HepG2 (cell line): Measurements from ENCODE around the gene ATOSB. TPM values are rescaled to one million over a fixed set of nuclear protein-coding genes. Genes with fewer than 3 reads are reported as not detected.
A peak's percentile ranks its signal among the peaks of the same experiment; 100 is the strongest.

Experiments used
- ATAC-seq: fragments of 200-7000 bp; cut with Tn5 transposase; 3 replicates; pipeline ENCODE4 v1.9.1; 2020; ENCODE audit warnings: mild to moderate bottlenecking, moderate library complexity
- BruUV-seq: library from RNA; stranded (reverse); fragments of 400-500 nt; replicated peaks from 2 replicates; lab custom pipeline; 2021; lab: Mats Ljungman, UMichigan
- CTCF ChIA-PET: fragments of 300-600 bp; formaldehyde crosslinking; extraction: SDS; loops from one replicate; lab custom pipeline; 2021; ENCODE audit warnings: low total read pairs, inconsistent platforms, low intra/inter-chr PET ratio; lab: Yijun Ruan, JAX
- POLR2A ChIA-PET: fragments of 350-600 bp; sonication (Branson Sonifier 250); formaldehyde crosslinking; loops from one replicate; lab custom pipeline; 2020; ENCODE audit warnings: antibody characterized with exemption, inconsistent platforms; lab: Yijun Ruan, JAX
- DNase-seq: peaks from one replicate; pipeline ENCODE4 v3.0.0-alpha.2; 2015; ENCODE audit warnings: low spot score
- FAIRE-seq: peaks from 3 replicates; lab custom pipeline; 2011; peaks lifted over from hg19 to GRCh38; lab: Jason Lieb, UNC
- H2AFZ ChIP-seq: one replicate; pipeline ENCODE4 v1.6.1; 2011; ENCODE audit warnings: low read length, inconsistent platforms
- H3K27ac ChIP-seq: fragments of 300-600 bp; 3 replicates; pipeline ENCODE4 v1.8.0; 2011; ENCODE audit warnings: mixed run types, mild to moderate bottlenecking, mixed read lengths, low read length, inconsistent platforms; ENCODE audit not compliant: insufficient read depth; ENCODE audit errors: extremely low read length
- H3K27me3 ChIP-seq, 2 experiments: fragments of 200-600 bp in 1 of 2; 2 replicates in 1 of 2; 3 replicates in 1 of 2; pipeline versions ENCODE4 v1.6.0 to v1.8.0; 2011; ENCODE audit warnings: low read length in 2 of 2, mild to moderate bottlenecking in 2 of 2, moderate library complexity in 2 of 2, inconsistent platforms in 1 of 2; ENCODE audit not compliant: insufficient read depth in 2 of 2, control insufficient read depth in 1 of 2
- H3K36me3 ChIP-seq, 2 experiments: fragments of 200-600 bp in 1 of 2; replicated peaks in 1 of 2; 2 replicates in 1 of 2; 3 replicates in 1 of 2; pipeline versions ENCODE4 v1.5.1 to v1.8.0; 2011; ENCODE audit warnings: low read length in 2 of 2, inconsistent platforms in 1 of 2; ENCODE audit not compliant: insufficient read depth in 2 of 2, control insufficient read depth in 1 of 2
- H3K4me1 ChIP-seq: 2 replicates; pipeline ENCODE4 v1.5.1; 2012; ENCODE audit warnings: low read length, inconsistent platforms; ENCODE audit not compliant: insufficient read depth
- H3K4me2 ChIP-seq: 2 replicates; pipeline ENCODE4 v1.6.0; 2011; ENCODE audit warnings: low read depth, low read length, inconsistent platforms
- H3K4me3 ChIP-seq, 3 experiments: fragments of 200-600 bp in 1 of 3; sonication (generic), shearing (Covaris generic) in 1 of 3; replicated peaks in 1 of 3; 2 replicates each; pipeline ENCODE4 v1.5.1; 2011 to 2016; ENCODE audit warnings: low read length in 3 of 3, inconsistent platforms in 2 of 3, low read depth in 2 of 3, mild to moderate bottlenecking in 2 of 3, control low read depth in 1 of 3, mixed read lengths in 1 of 3; ENCODE audit not compliant: insufficient read depth in 1 of 3
- H3K79me2 ChIP-seq: one replicate; pipeline ENCODE4 v1.6.1; 2011; ENCODE audit warnings: low read length, inconsistent platforms; ENCODE audit not compliant: insufficient read depth
- H3K9ac ChIP-seq: 2 replicates; pipeline ENCODE4 v1.6.0; 2011; ENCODE audit warnings: mild to moderate bottlenecking, low read depth, low read length, inconsistent platforms; ENCODE audit not compliant: insufficient read depth
- H3K9me3 ChIP-seq: 2 replicates; pipeline ENCODE4 v1.5.1; 2012; ENCODE audit warnings: mild to moderate bottlenecking, low read length
- H4K20me1 ChIP-seq: 2 replicates; pipeline ENCODE4 v1.6.0; 2011; ENCODE audit warnings: inconsistent platforms, mild to moderate bottlenecking, low read length, moderate library complexity; ENCODE audit not compliant: insufficient read depth
- CBX1 ChIP-seq: IDR thresholded peaks from one replicate; pipeline ENCODE4 v1.6.1; 2016; ENCODE audit warnings: antibody characterized with exemption, low read depth
- FLYWCH1 ChIP-seq: sonication (generic); formaldehyde crosslinking; IDR thresholded peaks from 2 replicates; pipeline ENCODE4 v1.8.1; 2023; ENCODE audit warnings: mild to moderate bottlenecking, missing genetic modification reagents
- FOXA1 ChIP-seq, 2 experiments: fragments of 450-650 bp in 1 of 2; sonication (generic) in 1 of 2; formaldehyde crosslinking in 1 of 2; IDR thresholded peaks; 2 replicates each; pipeline versions ENCODE4 v1.4.0 to v1.6.1; 2016 to 2020; ENCODE audit warnings: missing genetic modification reagents in 1 of 2
- MAZ ChIP-seq, 2 experiments: sonication (generic) in 1 of 2; formaldehyde crosslinking in 1 of 2; IDR thresholded peaks; 2 replicates each; pipeline versions ENCODE4 v1.5.0 to v1.6.1; 2012 to 2020; ENCODE audit warnings: low read depth in 2 of 2, mild to moderate bottlenecking in 2 of 2, borderline replicate concordance in 1 of 2, improper control_type of control experiment in 1 of 2, low read length in 1 of 2, missing genetic modification reagents in 1 of 2, moderate library complexity in 1 of 2
- RFX3 ChIP-seq: IDR thresholded peaks from 2 replicates; pipeline ENCODE4 v1.6.1; 2016; ENCODE audit warnings: missing biosample characterization, missing genetic modification reagents
- SATB2 ChIP-seq: sonication (generic); formaldehyde crosslinking; IDR thresholded peaks from 2 replicates; pipeline ENCODE4 v1.5.0; 2020; ENCODE audit warnings: missing genetic modification reagents
- ZBTB1 ChIP-seq: sonication (generic); formaldehyde crosslinking; IDR thresholded peaks from 2 replicates; pipeline ENCODE4 v1.4.0; 2020; ENCODE audit warnings: missing genetic modification reagents, borderline replicate concordance
- ZIK1 ChIP-seq: sonication (generic); formaldehyde crosslinking; IDR thresholded peaks from 2 replicates; pipeline ENCODE4 v1.5.0; 2020; ENCODE audit warnings: mild to moderate bottlenecking, low read depth, missing genetic modification reagents, borderline replicate concordance
- ZNF451 ChIP-seq: sonication (generic); formaldehyde crosslinking; IDR thresholded peaks from 2 replicates; pipeline ENCODE4 v1.5.0; 2020; ENCODE audit warnings: mild to moderate bottlenecking, missing genetic modification reagents
- ZNF496 ChIP-seq: sonication (generic); formaldehyde crosslinking; IDR thresholded peaks from 2 replicates; pipeline ENCODE4 v1.8.1; 2023; ENCODE audit warnings: mild to moderate bottlenecking, moderate library complexity, missing genetic modification reagents; ENCODE audit not compliant: insufficient replicate concordance
- ZNF546 ChIP-seq: sonication (generic); formaldehyde crosslinking; conservative IDR thresholded peaks from 2 replicates; pipeline ENCODE4 v1.8.1; 2023; ENCODE audit warnings: mild to moderate bottlenecking, missing genetic modification reagents
- WGBS: methylation state at CpG from one replicate; pipeline ENCODE4 v1.1.6; 2017; ENCODE audit warnings: low lambda C conversion rate; 5-methylcytosine and 5-hydroxymethylcytosine counted together
- in situ Hi-C: cut with HindIII; loops from 2 replicates; pipeline ENCODE4 v1.10.0; 2017; ENCODE audit warnings: low pct_unique_long_range_greater_than_20kb; ENCODE audit not compliant: extremely low pct_ligation_motif_present
- intact Hi-C: fragments of 100-400 bp; cut with micrococcal nuclease; formaldehyde crosslinking; loops from one replicate; pipeline ENCODE4 v1.10.0; 2022; ENCODE audit not compliant: unreplicated experiment
- polyA plus RNA-seq, 8 experiments: library from polyadenylated mRNA; depleted of rRNA in 3 of 8; stranded (reverse) in 7 of 8; unstranded in 1 of 8; fragments of >200 nt; fragmentation: Illumina TruSeq in 4 of 8; extraction: Trizol in 4 of 8; gene quantifications; 2 replicates each; pipeline versions ENCODE4 v1.2.1 to v1.2.3, GENCODE V29; 2011 to 2016; ENCODE audit warnings: low read depth in 4 of 8, missing spikeins in 1 of 8, mixed read lengths in 1 of 8; ENCODE audit not compliant: insufficient read depth in 1 of 8
- total RNA-seq, 5 experiments: library from RNA; depleted of rRNA; stranded (reverse); fragments of >200 nt; fragmentation: Illumina TruSeq; extraction: Trizol; gene quantifications; 2 replicates each; pipeline ENCODE4 v1.2.3, GENCODE V29; 2016; ENCODE audit warnings: low read depth in 1 of 5
- TF ChIP-seq, protein P1 (sequence below): IDR thresholded peaks from 2 replicates; pipeline ENCODE4 v1.4.0; 2020; ENCODE audit warnings: mild to moderate bottlenecking, missing genetic modification reagents
- TF ChIP-seq, protein P2 (sequence below): IDR thresholded peaks from 2 replicates; pipeline ENCODE4 v1.6.1; 2012; ENCODE audit warnings: inconsistent platforms
- TF ChIP-seq, protein P3 (sequence below): sonication (generic); formaldehyde crosslinking; IDR thresholded peaks from 2 replicates; pipeline ENCODE4 v1.5.0; 2020; ENCODE audit warnings: mild to moderate bottlenecking, missing genetic modification reagents

ATOSB gene
- total and polyA plus RNA-seq, 2 of the 13 experiments (the other 11 are each of a cell fraction or from before 2014, with no cell fraction given): 1.9 to 6.4 TPM

DNA sequence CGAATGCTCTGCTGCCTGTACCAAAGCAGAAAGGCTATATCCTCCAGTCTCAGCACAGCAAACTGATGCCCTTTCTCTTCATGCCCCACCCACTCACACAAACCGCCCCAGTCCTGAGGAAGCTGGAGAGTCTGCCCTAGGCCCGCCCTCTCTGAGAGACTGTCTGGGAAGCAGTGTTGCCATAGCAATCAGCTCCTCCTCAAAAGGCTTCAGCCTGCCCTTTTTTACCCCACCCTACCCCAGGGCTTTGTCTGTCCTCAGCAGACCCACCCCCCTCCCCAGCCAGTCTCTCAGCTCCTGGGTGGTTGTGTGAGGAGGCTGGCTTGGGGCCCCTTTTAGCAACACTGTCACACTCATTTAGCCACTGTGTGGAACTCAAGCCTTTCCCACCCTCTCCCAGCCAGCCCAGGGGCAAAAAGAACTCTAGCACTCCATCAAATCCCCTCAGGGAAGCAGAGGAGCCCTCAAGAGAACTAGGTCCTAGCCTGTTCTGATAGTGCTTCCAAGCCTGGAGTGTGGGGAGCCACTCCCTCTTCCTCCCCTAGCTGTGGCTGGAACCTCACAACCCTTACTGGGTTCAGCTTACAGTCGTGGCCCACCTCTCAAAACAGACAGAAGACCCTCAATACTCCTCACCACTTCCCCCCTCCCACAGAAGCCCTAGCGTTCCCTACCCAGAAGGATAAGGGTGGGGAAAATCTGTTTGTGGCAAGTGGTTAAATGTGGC lies 1.4 kb downstream of the ATOSB start:
- Histone ChIP-seq H3K27me3 (no peaks in the 10 kb centered on the region; a peak in 1 of 5 replicates), H4K20me1 (no peaks in the 10 kb centered on the region), H3K9me3 (no peaks in the 10 kb centered on the region), H3K9ac (peak overlapping the region; percentile 62; the same call in 1 of the 2 replicates), H3K4me2 (peak overlapping the region; percentile 100), H3K79me2 (no peaks in the 10 kb centered on the region), H3K27ac (no peak overlapping the region), H3K36me3 (no peaks in the 10 kb centered on the region), H2AFZ (peak overlapping the region; percentile 44), H3K4me1 (peaks cover 48% of the 10 kb centered on the region), H3K4me3 (peak overlapping the region; percentile 78 to 96 (median 79))
- FAIRE-seq: no peak
- in situ Hi-C loops (loop anchor here (10.0 kb wide), 1 partner anchor 541 kb away; the partner anchor contains the start of genes CCDC107, RMRP and SIT1), intact Hi-C loops (loop anchor here (1.0 kb wide), 1 partner anchor 48 kb away; the partner anchor contains the start of gene UNC13B)
- 0% methylated on average over 4 of the region's 5 CpGs for WGBS
- TF ChIP-seq SATB2 (CRISPR knock-in tag): no peak
- no peak for TF ChIP-seq ZNF546 (CRISPR knock-in tag)
- TF ChIP-seq ZBTB1 (CRISPR knock-in tag): no peak
- TF ChIP-seq, protein P1, sequence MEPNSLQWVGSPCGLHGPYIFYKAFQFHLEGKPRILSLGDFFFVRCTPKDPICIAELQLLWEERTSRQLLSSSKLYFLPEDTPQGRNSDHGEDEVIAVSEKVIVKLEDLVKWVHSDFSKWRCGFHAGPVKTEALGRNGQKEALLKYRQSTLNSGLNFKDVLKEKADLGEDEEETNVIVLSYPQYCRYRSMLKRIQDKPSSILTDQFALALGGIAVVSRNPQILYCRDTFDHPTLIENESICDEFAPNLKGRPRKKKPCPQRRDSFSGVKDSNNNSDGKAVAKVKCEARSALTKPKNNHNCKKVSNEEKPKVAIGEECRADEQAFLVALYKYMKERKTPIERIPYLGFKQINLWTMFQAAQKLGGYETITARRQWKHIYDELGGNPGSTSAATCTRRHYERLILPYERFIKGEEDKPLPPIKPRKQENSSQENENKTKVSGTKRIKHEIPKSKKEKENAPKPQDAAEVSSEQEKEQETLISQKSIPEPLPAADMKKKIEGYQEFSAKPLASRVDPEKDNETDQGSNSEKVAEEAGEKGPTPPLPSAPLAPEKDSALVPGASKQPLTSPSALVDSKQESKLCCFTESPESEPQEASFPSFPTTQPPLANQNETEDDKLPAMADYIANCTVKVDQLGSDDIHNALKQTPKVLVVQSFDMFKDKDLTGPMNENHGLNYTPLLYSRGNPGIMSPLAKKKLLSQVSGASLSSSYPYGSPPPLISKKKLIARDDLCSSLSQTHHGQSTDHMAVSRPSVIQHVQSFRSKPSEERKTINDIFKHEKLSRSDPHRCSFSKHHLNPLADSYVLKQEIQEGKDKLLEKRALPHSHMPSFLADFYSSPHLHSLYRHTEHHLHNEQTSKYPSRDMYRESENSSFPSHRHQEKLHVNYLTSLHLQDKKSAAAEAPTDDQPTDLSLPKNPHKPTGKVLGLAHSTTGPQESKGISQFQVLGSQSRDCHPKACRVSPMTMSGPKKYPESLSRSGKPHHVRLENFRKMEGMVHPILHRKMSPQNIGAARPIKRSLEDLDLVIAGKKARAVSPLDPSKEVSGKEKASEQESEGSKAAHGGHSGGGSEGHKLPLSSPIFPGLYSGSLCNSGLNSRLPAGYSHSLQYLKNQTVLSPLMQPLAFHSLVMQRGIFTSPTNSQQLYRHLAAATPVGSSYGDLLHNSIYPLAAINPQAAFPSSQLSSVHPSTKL (CRISPR knock-in tag): no peak
- no peak for TF ChIP-seq ZNF496 (CRISPR knock-in tag)
- no peak for TF ChIP-seq ZIK1 (CRISPR knock-in tag)
- TF ChIP-seq, protein P2, sequence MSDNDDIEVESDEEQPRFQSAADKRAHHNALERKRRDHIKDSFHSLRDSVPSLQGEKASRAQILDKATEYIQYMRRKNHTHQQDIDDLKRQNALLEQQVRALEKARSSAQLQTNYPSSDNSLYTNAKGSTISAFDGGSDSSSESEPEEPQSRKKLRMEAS: no peak
- TF ChIP-seq, protein P3, sequence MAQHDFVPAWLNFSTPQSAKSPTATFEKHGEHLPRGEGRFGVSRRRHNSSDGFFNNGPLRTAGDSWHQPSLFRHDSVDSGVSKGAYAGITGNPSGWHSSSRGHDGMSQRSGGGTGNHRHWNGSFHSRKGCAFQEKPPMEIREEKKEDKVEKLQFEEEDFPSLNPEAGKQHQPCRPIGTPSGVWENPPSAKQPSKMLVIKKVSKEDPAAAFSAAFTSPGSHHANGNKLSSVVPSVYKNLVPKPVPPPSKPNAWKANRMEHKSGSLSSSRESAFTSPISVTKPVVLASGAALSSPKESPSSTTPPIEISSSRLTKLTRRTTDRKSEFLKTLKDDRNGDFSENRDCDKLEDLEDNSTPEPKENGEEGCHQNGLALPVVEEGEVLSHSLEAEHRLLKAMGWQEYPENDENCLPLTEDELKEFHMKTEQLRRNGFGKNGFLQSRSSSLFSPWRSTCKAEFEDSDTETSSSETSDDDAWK (CRISPR knock-in tag): no peak
- peak; percentile 56; the same call in 1 of the 2 replicates for TF ChIP-seq RFX3 (CRISPR knock-in tag)
- no peak for TF ChIP-seq FLYWCH1 (CRISPR knock-in tag)
- TF ChIP-seq ZNF451 (CRISPR knock-in tag): 0 out of 2 replicates have a peak, but pooled peaks have one; percentile 36
- TF ChIP-seq MAZ (IDR thresholded peaks at IDR 0.05; ENCODE audit: borderline replicate concordance, low read depth, low read length): no peak
- TF ChIP-seq MAZ (CRISPR knock-in tag; IDR thresholded peaks at IDR 0.05; ENCODE audit: low read depth): no peak
- no peak for TF ChIP-seq FOXA1 (IDR thresholded peaks at IDR 0.05)
- no peak for TF ChIP-seq FOXA1 (CRISPR knock-in tag; IDR thresholded peaks at IDR 0.05)
- no peak for TF ChIP-seq CBX1
- POLR2A ChIA-PET: interaction anchor here (0.9 to 2.9 kb wide), 6 partner anchors 11 to 309 kb away, joined by 4 to 34 read pairs (median 6); partner anchors contain the start of genes PIGO, STOML2, UNC13B and VCP
- ATAC-seq: peak; percentile 3; the same call in 1 of the 3 replicates
- peak; percentile 31 for DNase-seq
- BruUV-seq: no TSS peak
- CTCF ChIA-PET: no interaction called here
